ENCODE results near the gene CA5B. TPM values are rescaled to one million over a fixed set of nuclear protein-coding genes. Genes with fewer than 3 reads are reported as not detected.
"Not testable (repeated sequence)": the region's sequence is repeated elsewhere in the genome, so short reads cannot be mapped to it uniquely, and the experiment has no call there.

The CA5B gene
- total RNA-seq = 13.5 TPM

GRCh38 chrX:15737959-15738902, at the start of gene CA5B:
TSS of gene CA5B (plus strand) at chrX:15738270. CDS start at chrX:15750024, 11,754 bp downstream.
- peak; percentile 85 to 98 for DNase-seq (ENCODE audit: low spot score in 2 of 2)
- Histone ChIP-seq H3K9me3 (no peaks in the 10 kb centered on the region), H3K4me1 (peaks cover 0 to 3% of the 10 kb centered on the region in 2 donors), H3K27me3 (no peaks in the 10 kb centered on the region), H3K36me3 (no peaks in the 10 kb centered on the region), H3K4me3 (peak within 1 kb of the TSS; percentile 59 to 80), H3K27ac (peak within 1 kb of the TSS; percentile 66 to 75)
- TF ChIP-seq CTCF (IDR thresholded peaks at IDR 0.05) = no peak
- intact Hi-C loops (cut with DNase I) = loop anchor here (1.0 to 5.0 kb wide), 4 partner anchors 12 to 979 kb away; partner anchors contain the start of genes AP1S2 and SYAP1

- Histone ChIP-seq H3K27me3 (no peaks in the 10 kb centered on the region), H3K4me3 (no peak overlapping the region), H3K4me1 (no peaks in the 10 kb centered on the region), H3K9me3 (no peaks in the 10 kb centered on the region), H3K27ac (no peak overlapping the region), H3K36me3 (peaks cover 19 to 44% of the 10 kb centered on the region in 2 donors)
- TF ChIP-seq CTCF (IDR thresholded peaks at IDR 0.05) = no peak
- no peak for DNase-seq (ENCODE audit: low spot score in 2 of 2)
- intact Hi-C loops (cut with DNase I) = no loop called here
Observed at GRCh38 chrX:15694941-15695451, 43.1 kb upstream of the CA5B start.

GRCh38 chrX:15696516-15696915, 41.6 kb upstream of the CA5B start:
- H3K4me3 ChIP-seq = no peak overlapping the region
- no peak for TF ChIP-seq CTCF (IDR thresholded peaks at IDR 0.05)
- no peak overlapping the region for H3K27ac ChIP-seq
- intact Hi-C loops (cut with DNase I) = no loop called here
- H3K27me3 ChIP-seq = no peaks in the 10 kb centered on the region
- no peaks in the 10 kb centered on the region for H3K9me3 ChIP-seq
- H3K4me1 ChIP-seq = no peaks in the 10 kb centered on the region
- no peak for DNase-seq (ENCODE audit: low spot score in 2 of 2)
- peaks cover 25 to 38% of the 10 kb centered on the region in 2 donors for H3K36me3 ChIP-seq

- Histone ChIP-seq H3K27me3 (no peaks in the 10 kb centered on the region), H3K4me1 (no peaks in the 10 kb centered on the region), H3K4me3 (no peak overlapping the region), H3K9me3 (no peaks in the 10 kb centered on the region), H3K36me3 (peaks cover 5 to 10% of the 10 kb centered on the region in 2 donors), H3K27ac (no peak overlapping the region)
- no peak for DNase-seq (ENCODE audit: low spot score in 2 of 2)
- intact Hi-C loops (cut with DNase I) = no loop called here
- no peak for TF ChIP-seq CTCF (IDR thresholded peaks at IDR 0.05)
Observed at GRCh38 chrX:15702488-15703371, 35.3 kb upstream of the CA5B start.

- H3K9me3 ChIP-seq; H3K4me3 ChIP-seq; H3K4me1 ChIP-seq; H3K27ac ChIP-seq; H3K27me3 ChIP-seq; DNase-seq (ENCODE audit: low spot score in 2 of 2); intact Hi-C loops (cut with DNase I): not testable (repeated sequence)
- peaks cover 5 to 10% of the 10 kb centered on the region in 2 donors for H3K36me3 ChIP-seq
Observed at GRCh38 chrX:15703809-15704208, 34.3 kb upstream of the CA5B start.

- intact Hi-C loops (cut with DNase I); H3K27me3 ChIP-seq; H3K4me1 ChIP-seq; DNase-seq (ENCODE audit: low spot score in 2 of 2); H3K4me3 ChIP-seq; H3K9me3 ChIP-seq; H3K27ac ChIP-seq: not testable (repeated sequence)
- H3K36me3 ChIP-seq = peaks cover 5 to 10% of the 10 kb centered on the region in 2 donors
Observed at GRCh38 chrX:15704273-15704672, 33.8 kb upstream of the CA5B start.
